Heart left ventricle (tissue), 16 donors: ENCODE results near the gene TNFRSF4. TPM values are rescaled to one million over a fixed set of nuclear protein-coding genes. Genes with fewer than 3 reads are reported as not detected.

ENCODE experiments used
- ATAC-seq, 4 donors: fragments of 200-7000 bp; cut with Tn5 transposase; one replicate each; pipeline ENCODE4 v1.9.1; 2020 to 2022; ENCODE audit warnings: moderate library complexity in 4 of 4, mild to moderate bottlenecking in 3 of 4, moderate number of reproducible peaks in 1 of 4
- DNase-seq, 5 donors: peaks; one replicate each; pipeline ENCODE4 v3.0.0-alpha.2; 2020
- H3K27ac ChIP-seq, 12 donors: fragments of 200-600 bp; sonication (generic) in 4 of 12; one replicate each; pipeline versions ENCODE4 v1.5.0 to v1.8.0; 2016 to 2022; ENCODE audit warnings: mild to moderate bottlenecking in 2 of 12
- H3K27me3 ChIP-seq, 9 donors: fragments of 200-600 bp; sonication (generic) in 2 of 9; one replicate each; pipeline versions ENCODE4 v1.5.1 to v1.8.0; 2016 to 2022; ENCODE audit warnings: mild to moderate bottlenecking in 3 of 9
- H3K36me3 ChIP-seq, 9 donors: fragments of 200-600 bp; sonication (generic) in 2 of 9; one replicate each; pipeline versions ENCODE4 v1.5.0 to v1.8.0; 2018 to 2022; ENCODE audit warnings: mild to moderate bottlenecking in 2 of 9
- H3K4me1 ChIP-seq, 12 donors: fragments of 200-600 bp; sonication (generic) in 4 of 12; one replicate each; pipeline versions ENCODE4 v1.5.0 to v1.8.0; 2016 to 2022; ENCODE audit warnings: mild to moderate bottlenecking in 3 of 12
- H3K4me3 ChIP-seq, 12 donors: fragments of 200-600 bp; sonication (generic) in 4 of 12; one replicate each; pipeline versions ENCODE4 v1.5.0 to v1.8.0; 2017 to 2022; ENCODE audit warnings: mild to moderate bottlenecking in 9 of 12, moderate library complexity in 4 of 12
- H3K9me3 ChIP-seq, 12 donors: fragments of 200-600 bp; sonication (generic) in 4 of 12; one replicate each; pipeline versions ENCODE4 v1.5.0 to v1.8.0; 2016 to 2022; ENCODE audit warnings: mild to moderate bottlenecking in 1 of 12
- CTCF ChIP-seq, 12 donors: fragments of 200-600 bp; sonication (generic) in 4 of 12; IDR thresholded peaks; one replicate each; pipeline versions ENCODE4 v1.5.0 to v1.8.0; 2018 to 2022; ENCODE audit warnings: antibody characterized with exemption in 12 of 12, mild to moderate bottlenecking in 5 of 12
- POLR2A ChIP-seq, 2 donors: fragments of 450-650 bp; IDR thresholded peaks; one replicate each; pipeline ENCODE4 v1.6.1; 2017; ENCODE audit warnings: antibody characterized with exemption in 2 of 2, mild to moderate bottlenecking in 2 of 2, moderate library complexity in 2 of 2
- WGBS, 4 donors: extraction: QIAGEN DNeasy Blood & Tissue Kit in 2 of 4; methylation state at CpG; one replicate each; pipeline versions ENCODE4 v1.1.5 to v1.1.7; 2013 to 2018; 5-methylcytosine and 5-hydroxymethylcytosine counted together
- intact Hi-C, 10 donors: fragments of 100-400 bp; cut with DNase I; formaldehyde crosslinking; loops; one replicate each; pipeline versions ENCODE4 v1.11.1 to v1.14.2; 2022
- polyA plus RNA-seq, 2 donors: library from polyadenylated mRNA; stranded (reverse); fragments of 200-250 nt; gene quantifications; one replicate each; pipeline ENCODE4 v1.2.3, GENCODE V29; 2013
- total RNA-seq, 9 donors: library from RNA; depleted of rRNA in 2 of 9; stranded (reverse); fragments of >200 nt in 2 of 9; fragmentation: NEBNext Ultra II Directional in 3 of 9; extraction: Animal tissue kit (Norgen Biotek cat#: 25700) in 3 of 9; gene quantifications; one replicate each; pipeline versions ENCODE4 v1.1.0 to v1.2.4, GENCODE V29; 2016 to 2023
- donor health status: ischemic (EF 13 %, LVEDD 7.1; RV severe dilation, severe dysfunction).
- donor health status: healthy with polysubstance abuse.
- donor health status: DM: no; HTN: yes; CAD: no.
- donor health status: DM: no; HTN: no; CAD: no.
- donor health status: ischemic (EF 25% LVEDD 6.9; RV normal size, moderate dysfunction).
- donor health status: ischemic (EF 25% LVEDD 5.7; RV mildly dilated, moderate dysfunction).
- donor health status: healthy.
- donor health status: DM: yes; HTN: yes; CAD: no.
- donor health status: ischemic (EF 35%, LVEDD 5.7; RV mildly dilated, moderate dysfunction).
- donor health status: nonischemic (EF 11% LVEDD 7.7; RV severe dilation, severe dysfunction).
- donor health status: DM: yes; HTN: yes; CAD: no.
- donor health status: PGD.
- donor health status: ischemic (EF 29% LVEDD 5.4; RV normal size, mild dysfunction).
- donor health status: nonischemic (EF 23%, LVEDD 6.1; RV moderate dilation, normal function).

The TNFRSF4 gene
- total and polyA plus RNA-seq, 11 donors, result 1.1 to 23.8 (median 2.7) TPM

- DNase-seq, result no peak
- Histone ChIP-seq H3K36me3 (no peaks in the 10 kb centered on the region), H3K4me1 (peaks cover 0 to 27% (median 0%) of the 10 kb centered on the region in 12 donors), H3K27me3 (peaks cover 6 to 44% (median 18%) of the 10 kb centered on the region in 9 donors), H3K9me3 (no peaks in the 10 kb centered on the region), H3K4me3 (no peak overlapping the region), H3K27ac (no peak overlapping the region)
- TF ChIP-seq CTCF (IDR thresholded peaks at IDR 0.05) (no peak), POLR2A (IDR thresholded peaks at IDR 0.05) (no peak)
- intact Hi-C loops, result loop anchor here in 2 of 10 donors (2.0 to 5.0 kb wide), 2 partner anchors 121 to 124 kb away; no protein-coding TSS in a partner anchor
- no peak for ATAC-seq
- 31 to 46% (median 35%) methylated on average over 21 to 45 of the region's 45 CpGs for WGBS, 4 donors
These were observed 32.0 kb upstream of the TNFRSF4 start for GRCh38 chr1:1245817-1246576.

DNA sequence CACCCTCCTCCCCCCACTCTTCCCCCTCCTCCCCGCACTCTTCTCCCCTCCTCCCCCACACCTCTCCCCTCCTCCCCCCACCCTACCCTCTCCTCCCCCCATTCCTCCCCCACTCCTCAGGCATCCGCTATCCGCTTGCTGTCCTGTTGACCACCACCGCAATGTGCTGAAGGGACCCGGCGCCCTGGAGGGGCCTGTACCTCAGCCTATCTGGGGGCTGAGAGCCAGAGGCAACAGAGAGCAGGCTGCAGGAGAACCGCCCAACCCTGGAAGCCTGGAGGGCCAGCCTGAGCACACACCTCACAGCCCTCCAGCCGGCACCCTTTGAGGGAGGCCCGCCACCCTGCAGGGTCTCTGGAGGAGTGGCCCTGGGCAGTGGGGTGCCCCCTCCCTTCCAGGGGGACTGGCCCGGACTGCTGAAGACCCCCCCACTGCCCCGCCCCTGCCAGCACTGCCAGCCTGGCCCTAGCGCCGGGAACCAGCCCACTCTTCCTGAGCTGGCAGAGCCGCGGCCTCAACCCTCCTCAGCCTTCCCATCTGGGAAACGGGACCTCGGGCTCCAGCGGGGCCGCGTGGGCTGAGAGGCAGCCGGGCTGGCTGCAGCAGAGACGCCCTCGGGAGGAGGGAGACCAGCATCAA is 31.3 kb upstream of the TNFRSF4 start:
- no peaks in the 10 kb centered on the region for H3K9me3 ChIP-seq
- intact Hi-C loops, result loop anchor here in 2 of 10 donors (2.0 to 5.0 kb wide), 2 partner anchors 120 to 123 kb away; no protein-coding TSS in a partner anchor
- ATAC-seq, result no peak
- H3K36me3 ChIP-seq, result no peaks in the 10 kb centered on the region
- peaks cover 0 to 27% (median 0%) of the 10 kb centered on the region in 12 donors for H3K4me1 ChIP-seq
- H3K4me3 ChIP-seq, result no peak overlapping the region
- H3K27me3 ChIP-seq, result peaks cover 6 to 49% (median 18%) of the 10 kb centered on the region in 9 donors
- no peak for DNase-seq
- WGBS, 4 donors, result 66 to 78% (median 72%) methylated on average over 8 to 22 of the region's 23 CpGs
- no peak overlapping the region for H3K27ac ChIP-seq
- TF ChIP-seq CTCF (IDR thresholded peaks at IDR 0.05) (no peak), POLR2A (IDR thresholded peaks at IDR 0.05) (no peak)

GRCh38 chr1:1244192-1244811 is 30.3 kb upstream of the TNFRSF4 start:
- no peaks in the 10 kb centered on the region for H3K9me3 ChIP-seq
- DNase-seq (no peak), ATAC-seq (peak in 1 of 4 donors; percentile 46)
- 58 to 76% (median 66%) methylated on average over 22 to 30 of the region's 30 CpGs for WGBS, 4 donors
- intact Hi-C loops, result loop anchor here in 1 of 10 donors (2.0 kb wide), 1 partner anchor 120 kb away; no protein-coding TSS in a partner anchor
- peaks cover 14 to 59% (median 27%) of the 10 kb centered on the region in 9 donors for H3K27me3 ChIP-seq
- H3K4me3 ChIP-seq, result peak overlapping the region in 11 of 12 donors; percentile 6 to 55 (median 38)
- peaks cover 0 to 27% (median 0%) of the 10 kb centered on the region in 12 donors for H3K4me1 ChIP-seq
- H3K27ac ChIP-seq, result peak overlapping the region in 5 of 12 donors; percentile 13 to 57 (median 19)
- no peak for TF ChIP-seq CTCF (IDR thresholded peaks at IDR 0.05)
- H3K36me3 ChIP-seq, result no peaks in the 10 kb centered on the region
